ENCODE data around the gene NPHP3.

The NPHP3 gene

GRCh38 chr3:132661101-132661500 is 61.1 kb downstream of the NPHP3 start:
- Histone ChIP-seq H3K4me1 (ENCODE audit: control insufficient read depth in 2 of 2, insufficient read depth in 2 of 2, low read length in 2 of 2) (peaks cover 14 to 20% of the 10 kb centered on the region in 2 donors), H3K27ac (ENCODE audit: low read depth in 2 of 2, low read length in 2 of 2) (peak overlapping the region; percentile 12 to 89), H3K9ac (ENCODE audit: low read depth in 1 of 2, low read length in 2 of 2) (peak overlapping the region; percentile 80 to 94), H3K4me3 (ENCODE audit: low read length in 2 of 2) (peak overlapping the region; percentile 87 to 97), H3K9me3 (ENCODE audit: control insufficient read depth in 2 of 2, low read length in 2 of 2) (no peaks in the 10 kb centered on the region), H3K27me3 (ENCODE audit: control insufficient read depth in 2 of 2, insufficient read depth in 2 of 2, low read length in 2 of 2) (no peaks in the 10 kb centered on the region), H3K36me3 (ENCODE audit: control insufficient read depth in 2 of 2, insufficient read depth in 2 of 2, low read length in 2 of 2) (no peaks in the 10 kb centered on the region)

- Histone ChIP-seq H3K4me3 (ENCODE audit: low read length in 2 of 2) (peak overlapping the region; percentile 87 to 97), H3K27me3 (ENCODE audit: control insufficient read depth in 2 of 2, insufficient read depth in 2 of 2, low read length in 2 of 2) (no peaks in the 10 kb centered on the region), H3K4me1 (ENCODE audit: control insufficient read depth in 2 of 2, insufficient read depth in 2 of 2, low read length in 2 of 2) (peaks cover 14 to 20% of the 10 kb centered on the region in 2 donors), H3K36me3 (ENCODE audit: control insufficient read depth in 2 of 2, insufficient read depth in 2 of 2, low read length in 2 of 2) (no peaks in the 10 kb centered on the region), H3K27ac (ENCODE audit: low read depth in 2 of 2, low read length in 2 of 2) (peak overlapping the region; percentile 81 to 89), H3K9ac (ENCODE audit: low read depth in 1 of 2, low read length in 2 of 2) (peak overlapping the region; percentile 80 to 94), H3K9me3 (ENCODE audit: control insufficient read depth in 2 of 2, low read length in 2 of 2) (no peaks in the 10 kb centered on the region)
Measured at GRCh38 chr3:132660811-132661070, 61.5 kb downstream of the NPHP3 start.

- H3K27ac ChIP-seq (ENCODE audit: low read depth in 2 of 2, low read length in 2 of 2) = peak within 1 kb of the TSS; percentile 81 to 89
- no peaks in the 10 kb centered on the region for H3K27me3 ChIP-seq (ENCODE audit: control insufficient read depth in 2 of 2, insufficient read depth in 2 of 2, low read length in 2 of 2)
- H3K4me3 ChIP-seq (ENCODE audit: low read length in 2 of 2) = peak within 1 kb of the TSS; percentile 87 to 97
- H3K4me1 ChIP-seq (ENCODE audit: control insufficient read depth in 2 of 2, insufficient read depth in 2 of 2, low read length in 2 of 2) = peaks cover 14 to 20% of the 10 kb centered on the region in 2 donors
- H3K36me3 ChIP-seq (ENCODE audit: control insufficient read depth in 2 of 2, insufficient read depth in 2 of 2, low read length in 2 of 2) = no peaks in the 10 kb centered on the region
- peak within 1 kb of the TSS; percentile 80 to 94 for H3K9ac ChIP-seq (ENCODE audit: low read depth in 1 of 2, low read length in 2 of 2)
- H3K9me3 ChIP-seq (ENCODE audit: control insufficient read depth in 2 of 2, low read length in 2 of 2) = no peaks in the 10 kb centered on the region
Measured at GRCh38 chr3:132660052-132660810, 62.0 kb downstream of the NPHP3 start, which contains the start of gene UBA5. UBA5 (plus strand) TSS chr3:132660329; CDS start chr3:132660538, 209 bp downstream.

GRCh38 chr3:132659365-132660051 is 62.7 kb downstream of the NPHP3 start, which contains the start of gene ACAD11:
ACAD11 (minus strand) TSS chr3:132659809; CDS start chr3:132659751, 58 bp downstream.
- Histone ChIP-seq H3K4me3 (ENCODE audit: low read length in 2 of 2) (peak within 1 kb of the TSS; percentile 87 to 97), H3K4me1 (ENCODE audit: control insufficient read depth in 2 of 2, insufficient read depth in 2 of 2, low read length in 2 of 2) (peaks cover 14 to 20% of the 10 kb centered on the region in 2 donors), H3K27me3 (ENCODE audit: control insufficient read depth in 2 of 2, insufficient read depth in 2 of 2, low read length in 2 of 2) (no peaks in the 10 kb centered on the region), H3K9me3 (ENCODE audit: control insufficient read depth in 2 of 2, low read length in 2 of 2) (no peaks in the 10 kb centered on the region), H3K36me3 (ENCODE audit: control insufficient read depth in 2 of 2, insufficient read depth in 2 of 2, low read length in 2 of 2) (no peaks in the 10 kb centered on the region), H3K27ac (ENCODE audit: low read depth in 2 of 2, low read length in 2 of 2) (peak within 1 kb of the TSS; percentile 81 to 89), H3K9ac (ENCODE audit: low read depth in 1 of 2, low read length in 2 of 2) (peak within 1 kb of the TSS; percentile 80 to 94)

- H3K36me3 ChIP-seq (ENCODE audit: control insufficient read depth in 2 of 2, insufficient read depth in 2 of 2, low read length in 2 of 2) = no peaks in the 10 kb centered on the region
- H3K4me1 ChIP-seq (ENCODE audit: control insufficient read depth in 2 of 2, insufficient read depth in 2 of 2, low read length in 2 of 2) = peaks cover 14 to 20% of the 10 kb centered on the region in 2 donors
- H3K9ac ChIP-seq (ENCODE audit: low read depth in 1 of 2, low read length in 2 of 2) = peak overlapping the region; percentile 80 to 94
- no peaks in the 10 kb centered on the region for H3K9me3 ChIP-seq (ENCODE audit: control insufficient read depth in 2 of 2, low read length in 2 of 2)
- no peaks in the 10 kb centered on the region for H3K27me3 ChIP-seq (ENCODE audit: control insufficient read depth in 2 of 2, insufficient read depth in 2 of 2, low read length in 2 of 2)
- H3K4me3 ChIP-seq (ENCODE audit: low read length in 2 of 2) = peak overlapping the region; percentile 87 to 97
- peak overlapping the region in 1 of 2 donors; percentile 89 for H3K27ac ChIP-seq (ENCODE audit: low read depth in 2 of 2, low read length in 2 of 2)
Measured at GRCh38 chr3:132659000-132659364, 63.2 kb downstream of the NPHP3 start.

- Histone ChIP-seq H3K27ac (ENCODE audit: low read depth in 2 of 2, low read length in 2 of 2) (no peak overlapping the region), H3K4me3 (ENCODE audit: low read length in 2 of 2) (peak overlapping the region in 1 of 2 donors; percentile 97), H3K9ac (ENCODE audit: low read depth in 1 of 2, low read length in 2 of 2) (no peak overlapping the region), H3K4me1 (ENCODE audit: control insufficient read depth in 2 of 2, insufficient read depth in 2 of 2, low read length in 2 of 2) (peaks cover 14 to 20% of the 10 kb centered on the region in 2 donors), H3K27me3 (ENCODE audit: control insufficient read depth in 2 of 2, insufficient read depth in 2 of 2, low read length in 2 of 2) (no peaks in the 10 kb centered on the region), H3K36me3 (ENCODE audit: control insufficient read depth in 2 of 2, insufficient read depth in 2 of 2, low read length in 2 of 2) (no peaks in the 10 kb centered on the region), H3K9me3 (ENCODE audit: control insufficient read depth in 2 of 2, low read length in 2 of 2) (no peaks in the 10 kb centered on the region)
Measured at GRCh38 chr3:132657869-132658747, 64.1 kb downstream of the NPHP3 start.

DNA sequence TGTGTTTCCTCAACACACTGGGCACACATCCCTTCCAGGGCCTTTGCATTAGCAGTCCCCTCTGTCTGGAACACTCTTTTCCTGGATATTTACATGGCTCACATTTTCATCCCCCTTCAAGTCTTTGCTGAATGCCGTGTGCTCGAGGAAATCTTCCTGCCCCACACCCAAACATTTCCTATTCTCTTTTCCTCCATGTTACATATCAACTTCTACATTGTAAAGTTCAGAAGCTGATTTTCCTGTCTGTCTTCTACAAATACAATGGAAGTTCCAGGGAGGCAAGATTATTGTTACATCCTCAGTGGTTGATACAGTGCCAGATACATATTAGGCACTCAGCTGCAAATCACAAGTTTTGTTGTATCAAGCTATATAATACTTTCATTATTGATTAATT is 66.7 kb downstream of the NPHP3 start:
- no peaks in the 10 kb centered on the region for H3K36me3 ChIP-seq (ENCODE audit: control insufficient read depth in 2 of 2, insufficient read depth in 2 of 2, low read length in 2 of 2)
- H3K27ac ChIP-seq (ENCODE audit: low read depth in 2 of 2, low read length in 2 of 2) = no peak overlapping the region
- H3K9ac ChIP-seq (ENCODE audit: low read depth in 1 of 2, low read length in 2 of 2) = no peak overlapping the region
- no peaks in the 10 kb centered on the region for H3K9me3 ChIP-seq (ENCODE audit: control insufficient read depth in 2 of 2, low read length in 2 of 2)
- H3K4me1 ChIP-seq (ENCODE audit: control insufficient read depth in 2 of 2, insufficient read depth in 2 of 2, low read length in 2 of 2) = peaks cover 7 to 12% of the 10 kb centered on the region in 2 donors
- H3K27me3 ChIP-seq (ENCODE audit: control insufficient read depth in 2 of 2, insufficient read depth in 2 of 2, low read length in 2 of 2) = no peaks in the 10 kb centered on the region
- no peak overlapping the region for H3K4me3 ChIP-seq (ENCODE audit: low read length in 2 of 2)

DNA sequence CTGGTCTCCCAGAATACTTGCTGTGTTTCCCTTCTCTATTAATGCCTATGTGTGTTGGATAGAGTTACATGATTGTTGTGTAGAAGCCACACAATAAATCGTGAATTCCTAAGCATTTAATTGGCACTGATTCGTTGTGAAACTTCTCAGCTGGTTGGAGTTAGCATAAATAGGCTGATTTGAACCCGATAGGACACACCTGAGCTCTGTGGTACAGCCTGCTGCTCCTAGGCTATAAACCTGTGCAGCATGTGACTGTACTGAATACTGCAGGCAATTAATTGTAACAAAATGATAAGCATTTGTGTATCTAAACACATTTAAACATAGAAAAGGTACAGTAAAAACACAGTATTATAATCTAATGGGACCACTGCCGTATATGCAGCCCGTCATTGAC is 67.5 kb downstream of the NPHP3 start:
- Histone ChIP-seq H3K36me3 (ENCODE audit: control insufficient read depth in 2 of 2, insufficient read depth in 2 of 2, low read length in 2 of 2) (no peaks in the 10 kb centered on the region), H3K9ac (ENCODE audit: low read depth in 1 of 2, low read length in 2 of 2) (no peak overlapping the region), H3K4me1 (ENCODE audit: control insufficient read depth in 2 of 2, insufficient read depth in 2 of 2, low read length in 2 of 2) (peaks cover 7 to 12% of the 10 kb centered on the region in 2 donors), H3K9me3 (ENCODE audit: control insufficient read depth in 2 of 2, low read length in 2 of 2) (no peaks in the 10 kb centered on the region), H3K27me3 (ENCODE audit: control insufficient read depth in 2 of 2, insufficient read depth in 2 of 2, low read length in 2 of 2) (no peaks in the 10 kb centered on the region), H3K4me3 (ENCODE audit: low read length in 2 of 2) (no peak overlapping the region), H3K27ac (ENCODE audit: low read depth in 2 of 2, low read length in 2 of 2) (no peak overlapping the region)

- Histone ChIP-seq H3K36me3 (ENCODE audit: control insufficient read depth in 2 of 2, insufficient read depth in 2 of 2, low read length in 2 of 2) (no peaks in the 10 kb centered on the region), H3K9ac (ENCODE audit: low read depth in 1 of 2, low read length in 2 of 2) (no peak overlapping the region), H3K9me3 (ENCODE audit: control insufficient read depth in 2 of 2, low read length in 2 of 2) (no peaks in the 10 kb centered on the region), H3K27ac (ENCODE audit: low read depth in 2 of 2, low read length in 2 of 2) (no peak overlapping the region), H3K4me1 (ENCODE audit: control insufficient read depth in 2 of 2, insufficient read depth in 2 of 2, low read length in 2 of 2) (peaks cover 7 to 8% of the 10 kb centered on the region in 2 donors), H3K27me3 (ENCODE audit: control insufficient read depth in 2 of 2, insufficient read depth in 2 of 2, low read length in 2 of 2) (no peaks in the 10 kb centered on the region), H3K4me3 (ENCODE audit: low read length in 2 of 2) (no peak overlapping the region)
Measured at GRCh38 chr3:132654190-132654589, 68.0 kb downstream of the NPHP3 start.

All from mucosa of rectum (tissue), 2 donors.